HK-2 (cell line): ENCODE results near the gene MKS1.

Experiments
- DNase-seq: peaks from one replicate; pipeline ENCODE4 v3.0.0-alpha.2; 2018; ENCODE audit not compliant: unreplicated experiment

MKS1 gene

GRCh38 chr17:58202859-58203258 is 16.2 kb downstream of the MKS1 start:
- no peak for DNase-seq

DNA sequence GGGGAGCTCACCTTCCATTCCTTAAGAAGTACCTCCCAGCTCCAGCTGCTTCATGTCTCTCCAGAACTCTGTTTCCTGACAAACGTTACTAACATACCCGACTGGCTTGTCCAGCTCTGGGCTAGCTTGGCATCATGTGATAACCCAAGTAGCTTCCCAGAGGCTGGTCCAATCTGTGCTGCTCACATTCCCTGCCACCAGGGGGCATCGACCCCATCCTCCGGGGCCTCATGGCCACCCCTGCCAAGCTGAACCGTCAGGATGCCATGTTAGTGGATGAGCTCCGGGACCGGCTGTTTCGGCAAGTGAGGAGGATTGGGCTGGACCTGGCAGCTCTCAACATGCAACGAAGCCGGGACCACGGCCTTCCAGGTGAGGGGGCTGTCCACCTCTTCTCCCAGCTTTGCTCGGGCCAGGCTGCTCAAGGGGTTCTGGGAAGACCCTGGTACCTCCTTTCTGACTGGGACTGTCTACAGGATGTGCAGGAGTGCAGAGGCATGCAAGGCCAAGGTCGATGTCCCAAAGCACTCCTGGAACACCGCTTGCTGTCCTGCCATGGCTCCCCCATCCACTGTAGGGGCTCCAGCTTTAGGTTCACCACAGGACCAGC is 18.9 kb downstream of the MKS1 start:
- DNase-seq, result peak; percentile 59

DNA sequence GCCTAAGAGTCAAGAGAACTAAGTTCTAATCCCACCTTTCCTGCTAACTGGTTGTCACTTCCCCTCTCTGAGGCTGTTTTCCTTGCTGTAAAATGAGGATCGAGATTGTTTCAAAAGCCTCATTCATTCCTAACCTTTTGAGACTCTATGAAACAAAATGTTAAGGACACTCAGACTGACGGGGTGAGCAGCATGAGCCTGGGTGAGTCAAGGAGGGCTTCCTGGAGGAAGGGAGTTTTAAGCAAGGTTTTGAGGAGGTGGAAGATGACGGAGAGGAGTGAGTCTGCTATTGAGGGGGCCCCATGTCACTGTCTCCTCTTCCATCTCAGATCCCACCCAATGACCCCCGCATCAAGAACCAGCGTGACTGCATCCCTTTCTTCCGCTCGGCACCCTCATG is 22.4 kb downstream of the MKS1 start:
- no peak for DNase-seq

- DNase-seq, result no peak
Measured at GRCh38 chr17:58195518-58196123, 23.4 kb downstream of the MKS1 start.

DNA sequence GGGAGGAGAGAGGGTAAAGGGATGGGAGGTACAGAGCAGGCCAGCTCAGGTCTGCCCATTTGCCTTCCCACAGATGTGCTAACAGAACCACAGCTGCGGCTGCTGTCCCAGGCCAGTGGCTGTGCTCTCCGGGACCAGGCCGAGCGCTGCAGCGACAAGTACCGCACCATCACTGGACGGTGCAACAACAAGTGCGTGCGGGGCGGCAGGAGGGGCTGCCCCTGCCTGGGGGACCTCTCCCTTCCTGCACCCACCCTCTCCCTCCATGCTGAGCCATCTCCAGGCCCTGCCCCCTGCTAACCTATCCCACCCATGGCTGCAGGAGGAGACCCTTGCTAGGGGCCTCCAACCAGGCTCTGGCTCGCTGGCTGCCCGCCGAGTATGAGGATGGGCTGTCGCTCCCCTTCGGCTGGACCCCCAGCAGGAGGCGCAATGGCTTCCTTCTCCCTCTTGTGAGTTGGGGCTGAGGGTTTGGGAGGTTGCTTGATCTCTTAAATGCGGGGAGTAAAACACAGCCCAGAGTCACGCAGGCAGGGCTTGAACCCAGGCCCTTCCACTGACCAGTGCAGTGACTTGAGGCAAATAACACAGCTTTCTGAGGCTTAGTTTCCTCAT is 25.3 kb downstream of the MKS1 start:
- no peak for DNase-seq

DNA sequence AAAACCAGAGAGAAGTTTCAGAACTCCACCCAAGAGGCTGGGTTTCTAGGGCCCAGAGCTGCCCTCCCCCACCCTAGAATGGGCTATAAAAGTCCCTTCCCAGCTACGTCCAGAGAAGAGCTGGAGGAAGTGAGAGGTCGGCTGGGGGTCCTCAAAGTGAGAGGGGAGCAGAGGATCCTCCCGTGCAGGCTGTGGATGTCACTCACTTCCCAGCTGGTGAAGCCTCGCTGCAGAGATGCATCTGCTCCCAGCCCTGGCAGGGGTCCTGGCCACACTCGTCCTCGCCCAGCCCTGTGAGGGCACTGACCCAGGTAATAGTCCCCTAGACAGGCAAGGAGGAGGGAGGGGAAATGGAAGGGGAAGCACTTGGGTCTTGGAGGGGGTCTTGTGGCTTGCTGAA is 26.4 kb downstream of the MKS1 start, which contains the start of gene EPX:
Gene EPX, plus strand, starts transcription at position 115 of the 400 bp plus-strand sequence. Its CDS starts 121 bp downstream, at position 236.
- no peak for DNase-seq

GRCh38 chr17:58191241-58191896 is 27.7 kb downstream of the MKS1 start:
- DNase-seq, result no peak

DNA sequence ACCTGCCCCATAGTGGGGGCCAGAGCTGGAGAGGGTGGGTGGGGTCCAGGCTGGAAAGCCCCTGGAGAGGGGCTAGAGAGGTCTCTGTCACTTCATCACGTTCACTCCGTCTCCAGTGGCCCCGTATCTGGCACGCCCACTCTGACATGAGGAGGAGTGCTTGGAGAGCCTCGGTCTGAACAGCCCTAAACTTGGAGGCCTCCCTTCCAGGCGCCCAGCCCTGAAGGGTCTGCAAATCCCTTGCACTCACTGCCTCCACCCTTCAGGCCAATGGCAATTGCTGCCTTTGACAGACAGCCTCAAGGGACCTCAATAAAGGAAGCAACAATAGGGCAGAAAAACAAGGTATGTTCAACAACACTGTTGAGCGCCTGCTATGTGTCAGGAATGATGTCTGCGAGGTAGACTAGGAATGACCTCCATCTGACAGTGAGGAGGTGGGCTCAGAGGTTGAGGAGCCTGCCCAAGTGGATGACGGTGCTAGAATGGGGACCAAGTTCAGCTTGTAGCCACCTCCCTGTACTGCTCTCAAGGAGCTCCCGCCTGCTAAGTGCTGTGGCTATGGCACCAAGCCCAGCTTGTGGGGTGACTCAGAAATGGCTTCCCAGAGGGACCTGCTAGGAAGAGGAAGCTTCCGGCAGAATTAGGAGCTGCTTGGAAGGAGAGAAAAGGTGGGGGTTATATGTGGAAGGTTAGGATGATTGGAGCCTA is 29.5 kb downstream of the MKS1 start:
- peak; percentile 72 for DNase-seq

DNA sequence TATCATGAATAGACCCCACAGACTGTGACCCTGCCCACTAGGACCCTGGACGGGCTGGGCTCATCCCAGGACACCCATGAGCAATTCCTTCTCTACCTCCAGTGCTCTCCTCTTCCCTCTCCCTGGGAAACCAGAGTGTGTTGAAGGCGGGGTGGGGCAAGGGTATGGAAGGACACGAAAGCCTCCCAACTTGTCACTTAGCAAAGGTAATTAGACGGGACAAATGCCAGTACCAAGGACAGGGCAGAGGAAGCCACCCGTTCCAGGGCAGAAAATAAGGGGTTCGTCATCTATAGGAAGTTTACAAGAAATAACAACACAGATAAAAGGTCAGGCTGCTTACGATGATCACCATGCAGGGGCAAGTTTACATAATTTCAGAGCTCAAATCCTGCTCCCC is 31.4 kb downstream of the MKS1 start:
- DNase-seq, result no peak

GRCh38 chr17:58187063-58187462 is 32.0 kb downstream of the MKS1 start:
- DNase-seq, result no peak

- no peak for DNase-seq
Measured at GRCh38 chr17:58186591-58186990, 32.5 kb downstream of the MKS1 start.

- no peak for DNase-seq
Measured at GRCh38 chr17:58184986-58185761, 33.9 kb downstream of the MKS1 start.

DNA sequence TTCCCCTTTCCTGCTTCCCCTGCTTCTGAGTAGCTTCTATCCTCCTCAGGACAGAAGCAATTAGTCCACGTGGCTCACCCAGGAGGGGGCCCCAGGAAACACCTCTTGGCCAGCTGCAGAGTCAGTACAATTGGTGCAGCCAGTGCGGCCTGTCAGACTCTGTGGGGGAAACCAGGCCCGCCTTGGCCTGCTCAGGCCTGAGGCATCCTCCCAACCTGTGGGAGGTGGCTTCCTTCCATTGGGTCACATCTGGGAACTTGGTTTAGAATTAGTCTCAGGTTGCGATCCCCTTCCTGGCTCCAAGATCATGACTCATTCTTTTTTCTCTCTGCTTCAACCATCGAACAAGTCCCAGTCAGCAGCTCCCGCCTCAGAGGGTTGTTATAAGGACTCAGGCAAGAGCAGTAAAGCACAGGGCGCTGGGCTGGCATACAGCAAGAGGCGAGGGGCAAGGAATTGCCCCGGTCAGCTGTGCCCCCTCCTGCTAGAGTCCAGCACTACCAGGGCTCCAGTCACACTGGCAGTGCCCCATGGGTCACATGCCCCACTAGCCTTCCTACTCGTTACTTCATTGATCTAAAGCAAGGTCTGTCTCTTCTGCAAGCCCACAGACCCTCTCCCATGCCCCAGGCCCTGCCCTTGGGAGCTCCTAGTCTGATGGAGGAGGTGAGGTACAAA is 34.6 kb downstream of the MKS1 start:
- peak; percentile 42 for DNase-seq

DNA sequence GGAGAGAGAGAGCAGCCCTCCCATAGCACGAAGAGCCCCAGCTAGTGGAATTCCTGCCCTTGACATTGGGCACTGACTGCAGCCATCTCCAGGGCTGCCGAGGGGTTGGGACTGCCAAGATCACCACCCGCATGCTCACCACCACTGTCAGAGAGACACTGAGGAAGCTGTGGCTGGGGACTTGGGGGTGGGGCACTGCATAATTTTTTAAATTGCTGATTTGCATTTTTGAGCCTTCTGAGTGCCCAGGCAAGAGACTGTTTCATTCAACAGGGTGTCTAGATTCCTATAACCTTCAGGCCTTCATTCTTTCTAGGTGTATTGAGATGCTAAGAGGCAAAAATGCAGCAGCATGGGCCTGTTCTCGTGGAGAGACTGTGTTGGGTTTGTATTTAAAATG is 35.5 kb downstream of the MKS1 start:
- no peak for DNase-seq

GRCh38 chr17:58181796-58182195 is 37.3 kb downstream of the MKS1 start:
- no peak for DNase-seq

GRCh38 chr17:58176200-58176599 is 42.9 kb downstream of the MKS1 start:
- DNase-seq, result no peak

GRCh38 chr17:58174871-58175270 is 44.2 kb downstream of the MKS1 start:
- no peak for DNase-seq

GRCh38 chr17:58172369-58173071 is 46.5 kb downstream of the MKS1 start:
- no peak for DNase-seq

DNA sequence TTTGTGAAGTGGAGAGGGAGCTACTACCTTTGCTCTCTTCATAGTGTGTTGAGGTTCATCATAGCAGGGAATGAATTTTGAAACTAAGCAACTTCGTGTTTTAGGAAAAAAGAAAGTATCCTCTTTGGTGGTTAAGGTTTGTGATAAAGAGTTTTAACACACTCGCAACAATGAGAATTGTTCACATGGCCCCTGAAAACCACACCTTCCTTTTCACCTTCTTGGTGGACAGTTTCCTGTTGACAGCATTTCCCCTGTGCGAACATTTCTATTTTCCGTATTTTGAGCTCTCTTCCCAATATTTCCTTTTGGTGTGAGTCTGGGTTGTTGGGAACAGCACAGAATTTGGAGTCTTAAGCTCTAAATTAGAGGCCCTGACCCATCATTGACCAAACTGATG is 48.4 kb downstream of the MKS1 start:
- no peak for DNase-seq

DNA sequence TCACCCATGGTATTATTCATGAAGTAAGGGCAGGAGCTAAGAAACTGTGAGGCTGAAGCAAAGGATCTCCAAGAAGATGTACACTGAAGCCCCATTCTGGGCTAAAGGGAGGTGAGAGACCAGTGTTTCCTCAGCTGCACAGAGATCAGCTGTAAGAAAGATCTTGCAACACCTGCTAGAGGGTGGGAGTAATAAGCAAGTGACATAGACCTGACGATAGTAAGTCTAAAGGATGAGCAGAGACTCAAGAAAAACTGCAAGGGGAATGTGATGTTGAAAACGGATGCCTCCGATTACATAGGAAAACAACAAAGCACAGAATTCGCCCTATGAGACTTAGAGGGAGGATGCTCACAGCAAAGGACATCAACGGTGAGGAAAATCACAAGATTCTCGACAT is 52.4 kb downstream of the MKS1 start, which contains the start of gene OR4D2:
Gene OR4D2, plus strand, starts transcription at position 301 of the 400 bp plus-strand sequence. CDS start 2,674 bp downstream, outside the sequence.
- DNase-seq, result no peak
